ENCODE data around the gene RANBP3. TPM values are rescaled to one million over a fixed set of nuclear protein-coding genes. Genes with fewer than 3 reads are reported as not detected.
A peak's percentile ranks its signal among the peaks of the same experiment; 100 is the strongest.
"Not testable (repeated sequence)": the region's sequence is repeated elsewhere in the genome, so short reads cannot be mapped to it uniquely, and the experiment has no call there.

RANBP3 gene
- total RNA-seq, 1 donor from 2014 or later: 92.1 TPM

GRCh38 chr19:5961969-5962945 is 15.7 kb downstream of the RANBP3 start:
- no peak for DNase-seq
- H3K27ac Mint-ChIP-seq (ENCODE audit: unreplicated experiment): peak overlapping the region; percentile 25
- H3K4me1 Mint-ChIP-seq (ENCODE audit: low read depth, unreplicated experiment): peaks cover 45% of the 10 kb centered on the region

GRCh38 chr19:5961641-5961968 is 16.3 kb downstream of the RANBP3 start:
- Mint-ChIP-seq H3K27me3 (ENCODE audit: unreplicated experiment) (peaks cover 12% of the 10 kb centered on the region), H3K27ac (ENCODE audit: unreplicated experiment) (peak overlapping the region; percentile 40), H3K4me1 (ENCODE audit: low read depth, unreplicated experiment) (peaks cover 51% of the 10 kb centered on the region)
- H3K9me3 Mint-ChIP-seq (ENCODE audit: unreplicated experiment); H3K36me3 Mint-ChIP-seq (ENCODE audit: unreplicated experiment); DNase-seq; H3K4me3 Mint-ChIP-seq (ENCODE audit: unreplicated experiment): not testable (repeated sequence)

More at GRCh38 chr19:5961969-5962945, 15.7 kb downstream of the RANBP3 start:
- Mint-ChIP-seq H3K4me3 (ENCODE audit: unreplicated experiment) (no peak overlapping the region), H3K9me3 (ENCODE audit: unreplicated experiment) (no peaks in the 10 kb centered on the region), H3K27me3 (ENCODE audit: unreplicated experiment) (peaks cover 12% of the 10 kb centered on the region), H3K36me3 (ENCODE audit: unreplicated experiment) (no peaks in the 10 kb centered on the region)
- TF ChIP-seq CTCF (IDR thresholded peaks at IDR 0.05; ENCODE audit: partially characterized antibody, unreplicated experiment): no peak

- Mint-ChIP-seq H3K27me3 (ENCODE audit: unreplicated experiment) (peaks cover 12% of the 10 kb centered on the region), H3K4me1 (ENCODE audit: low read depth, unreplicated experiment) (peaks cover 53% of the 10 kb centered on the region), H3K4me3 (ENCODE audit: unreplicated experiment) (peak overlapping the region; percentile 40), H3K9me3 (ENCODE audit: unreplicated experiment) (peaks cover 3% of the 10 kb centered on the region), H3K36me3 (ENCODE audit: unreplicated experiment) (no peaks in the 10 kb centered on the region), H3K27ac (ENCODE audit: unreplicated experiment) (peak overlapping the region; percentile 64)
- DNase-seq: no peak
- no peak for TF ChIP-seq CTCF (IDR thresholded peaks at IDR 0.05; ENCODE audit: partially characterized antibody, unreplicated experiment)
These were observed 17.6 kb downstream of the RANBP3 start for GRCh38 chr19:5960005-5961001.

- TF ChIP-seq CTCF (IDR thresholded peaks at IDR 0.05; ENCODE audit: partially characterized antibody, unreplicated experiment): no peak
- Mint-ChIP-seq H3K36me3 (ENCODE audit: unreplicated experiment) (no peaks in the 10 kb centered on the region), H3K4me3 (ENCODE audit: unreplicated experiment) (peak overlapping the region; percentile 40), H3K9me3 (ENCODE audit: unreplicated experiment) (peaks cover 3% of the 10 kb centered on the region), H3K27me3 (ENCODE audit: unreplicated experiment) (peaks cover 12% of the 10 kb centered on the region), H3K27ac (ENCODE audit: unreplicated experiment) (peak overlapping the region; percentile 71), H3K4me1 (ENCODE audit: low read depth, unreplicated experiment) (peaks cover 49% of the 10 kb centered on the region)
- DNase-seq: no peak
These were observed 18.5 kb downstream of the RANBP3 start for GRCh38 chr19:5959260-5960004.

- peaks cover 56% of the 10 kb centered on the region for H3K4me1 Mint-ChIP-seq (ENCODE audit: low read depth, unreplicated experiment)
- peak overlapping the region; percentile 71 for H3K27ac Mint-ChIP-seq (ENCODE audit: unreplicated experiment)
- H3K9me3 Mint-ChIP-seq (ENCODE audit: unreplicated experiment): peaks cover 7% of the 10 kb centered on the region
- H3K27me3 Mint-ChIP-seq (ENCODE audit: unreplicated experiment): peaks cover 13% of the 10 kb centered on the region
- no peak for TF ChIP-seq CTCF (IDR thresholded peaks at IDR 0.05; ENCODE audit: partially characterized antibody, unreplicated experiment)
- DNase-seq: no peak
- peak overlapping the region; percentile 38 for H3K4me3 Mint-ChIP-seq (ENCODE audit: unreplicated experiment)
- H3K36me3 Mint-ChIP-seq (ENCODE audit: unreplicated experiment): no peaks in the 10 kb centered on the region
These were observed 19.2 kb downstream of the RANBP3 start for GRCh38 chr19:5958851-5959122.

All from glutamatergic neuron (in vitro differentiated cells).